Type B pancreatic cell (in vitro differentiated cells): Measurements from ENCODE around the gene MARF1. TPM values are rescaled to one million over a fixed set of nuclear protein-coding genes. Genes with fewer than 3 reads are reported as not detected.
"Not testable (repeated sequence)": the region's sequence is repeated elsewhere in the genome, so short reads cannot be mapped to it uniquely, and the experiment has no call there.

Experiments used
- DNase-seq: peaks from one replicate; pipeline ENCODE4 v3.0.0; 2021; ENCODE audit warnings: mixed read lengths; ENCODE audit not compliant: unreplicated experiment; ENCODE audit errors: extremely low spot score
- H3K27ac Mint-ChIP-seq: 2 replicates; pipeline ENCODE4 v1.8.0; 2021; ENCODE audit warnings: mild to moderate bottlenecking, mixed read lengths
- H3K27me3 Mint-ChIP-seq: 2 replicates; pipeline ENCODE4 v1.8.0; 2021; ENCODE audit warnings: mixed read lengths
- H3K36me3 Mint-ChIP-seq: 2 replicates; pipeline ENCODE4 v1.8.0; 2021; ENCODE audit warnings: mixed read lengths
- H3K4me1 Mint-ChIP-seq: one replicate; pipeline ENCODE4 v1.8.0; 2021; ENCODE audit warnings: mixed read lengths; ENCODE audit not compliant: unreplicated experiment
- H3K4me3 Mint-ChIP-seq: 2 replicates; pipeline ENCODE4 v1.8.0; 2021; ENCODE audit warnings: mild to moderate bottlenecking, mixed read lengths
- H3K9me3 Mint-ChIP-seq: 2 replicates; pipeline ENCODE4 v1.8.0; 2021; ENCODE audit warnings: mixed read lengths
- total RNA-seq: library from RNA; stranded (reverse); gene quantifications from 2 replicates; pipeline ENCODE4 v1.2.1, GENCODE V29; 2021; ENCODE audit warnings: low replicate concordance
- TF ChIP-seq, protein P1 (sequence below): fragments of 200-600 bp; sonication (generic); conservative IDR thresholded peaks from 2 replicates; pipeline ENCODE4 v1.5.0; 2021; ENCODE audit warnings: antibody characterized with exemption, mild to moderate bottlenecking

The MARF1 gene
- total RNA-seq, 1 donor from 2014 or later, result 75.4 TPM

DNA sequence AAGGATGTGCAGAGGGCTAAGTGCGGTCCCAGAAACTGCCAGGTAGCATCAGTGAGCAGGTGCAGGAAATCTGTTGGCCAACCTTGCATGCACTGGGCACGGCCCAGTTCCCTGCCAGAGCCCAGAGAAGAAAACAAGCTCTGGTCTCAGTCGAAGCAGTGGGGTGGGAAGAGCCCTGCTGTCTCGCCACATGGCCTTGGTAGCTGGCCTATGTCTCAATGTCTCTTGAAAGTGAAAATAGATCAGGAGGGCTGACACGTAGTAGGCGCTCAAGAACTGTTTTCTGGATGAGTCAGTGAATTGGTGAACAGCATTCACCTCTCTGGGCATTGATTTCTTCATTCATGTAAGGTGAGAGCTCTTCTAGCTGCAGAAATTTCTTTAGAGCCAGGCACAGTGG is 90.4 kb downstream of the MARF1 start:
- TF ChIP-seq, protein P1, sequence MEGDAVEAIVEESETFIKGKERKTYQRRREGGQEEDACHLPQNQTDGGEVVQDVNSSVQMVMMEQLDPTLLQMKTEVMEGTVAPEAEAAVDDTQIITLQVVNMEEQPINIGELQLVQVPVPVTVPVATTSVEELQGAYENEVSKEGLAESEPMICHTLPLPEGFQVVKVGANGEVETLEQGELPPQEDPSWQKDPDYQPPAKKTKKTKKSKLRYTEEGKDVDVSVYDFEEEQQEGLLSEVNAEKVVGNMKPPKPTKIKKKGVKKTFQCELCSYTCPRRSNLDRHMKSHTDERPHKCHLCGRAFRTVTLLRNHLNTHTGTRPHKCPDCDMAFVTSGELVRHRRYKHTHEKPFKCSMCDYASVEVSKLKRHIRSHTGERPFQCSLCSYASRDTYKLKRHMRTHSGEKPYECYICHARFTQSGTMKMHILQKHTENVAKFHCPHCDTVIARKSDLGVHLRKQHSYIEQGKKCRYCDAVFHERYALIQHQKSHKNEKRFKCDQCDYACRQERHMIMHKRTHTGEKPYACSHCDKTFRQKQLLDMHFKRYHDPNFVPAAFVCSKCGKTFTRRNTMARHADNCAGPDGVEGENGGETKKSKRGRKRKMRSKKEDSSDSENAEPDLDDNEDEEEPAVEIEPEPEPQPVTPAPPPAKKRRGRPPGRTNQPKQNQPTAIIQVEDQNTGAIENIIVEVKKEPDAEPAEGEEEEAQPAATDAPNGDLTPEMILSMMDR, result no peak
- no peaks in the 10 kb centered on the region for H3K36me3 Mint-ChIP-seq
- H3K27ac Mint-ChIP-seq, result no peak overlapping the region

DNA sequence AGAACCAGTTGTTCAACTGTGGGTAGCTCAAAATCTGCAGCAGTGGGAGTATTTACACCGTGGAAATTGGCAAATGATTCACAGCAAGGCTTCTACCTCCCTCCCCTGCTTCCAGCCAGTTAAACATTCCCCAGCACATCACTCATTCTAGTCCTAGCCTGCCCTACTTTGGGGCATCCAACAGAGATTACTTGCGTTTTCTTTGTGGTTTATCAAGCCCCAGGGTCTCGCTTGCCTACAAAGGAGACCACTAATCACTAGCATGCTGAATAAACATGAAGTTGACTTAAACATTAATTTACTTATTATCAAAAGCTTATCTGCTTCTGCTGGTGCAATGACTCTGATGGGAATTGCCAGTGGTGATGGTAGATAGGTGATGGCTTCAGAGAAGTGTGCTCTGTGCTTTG is 94.5 kb downstream of the MARF1 start:
- H3K36me3 Mint-ChIP-seq, result peaks cover 3% of the 10 kb centered on the region
- no peak overlapping the region for H3K27ac Mint-ChIP-seq
- TF ChIP-seq, protein P1, result no peak
- peaks cover 8% of the 10 kb centered on the region for H3K4me1 Mint-ChIP-seq
- H3K9me3 Mint-ChIP-seq, result no peaks in the 10 kb centered on the region
- no peak for DNase-seq
- peaks cover 7% of the 10 kb centered on the region for H3K27me3 Mint-ChIP-seq
- H3K4me3 Mint-ChIP-seq, result peak overlapping the region; percentile 16

More for the DNA sequence above, 90.4 kb downstream of the MARF1 start:
- Mint-ChIP-seq H3K27me3 (peaks cover 7% of the 10 kb centered on the region), H3K4me3 (no peak overlapping the region), H3K9me3 (no peaks in the 10 kb centered on the region), H3K4me1 (peaks cover 8% of the 10 kb centered on the region)
- DNase-seq, result no peak

DNA sequence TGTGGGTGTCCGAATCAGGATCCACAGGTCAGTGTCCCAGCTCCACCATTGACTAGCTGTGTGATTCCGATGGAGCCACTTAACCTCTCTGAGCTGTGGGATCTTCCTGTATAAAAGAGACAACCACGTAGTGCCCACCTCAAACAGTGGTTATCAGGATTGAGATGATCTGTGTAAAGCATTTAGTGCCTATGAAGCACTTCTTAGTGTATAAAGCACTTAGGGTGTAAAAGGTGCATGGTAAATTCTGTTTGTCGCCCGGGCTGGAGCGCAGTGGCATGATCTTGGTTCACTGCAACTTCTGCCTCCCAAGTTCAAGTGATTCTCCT is 95.2 kb downstream of the MARF1 start:
- Mint-ChIP-seq H3K9me3 (no peaks in the 10 kb centered on the region), H3K27me3 (peaks cover 7% of the 10 kb centered on the region), H3K4me3 (no peak overlapping the region), H3K4me1 (peaks cover 8% of the 10 kb centered on the region), H3K36me3 (peaks cover 3% of the 10 kb centered on the region), H3K27ac (no peak overlapping the region)
- TF ChIP-seq, protein P1, result no peak
- no peak for DNase-seq

DNA sequence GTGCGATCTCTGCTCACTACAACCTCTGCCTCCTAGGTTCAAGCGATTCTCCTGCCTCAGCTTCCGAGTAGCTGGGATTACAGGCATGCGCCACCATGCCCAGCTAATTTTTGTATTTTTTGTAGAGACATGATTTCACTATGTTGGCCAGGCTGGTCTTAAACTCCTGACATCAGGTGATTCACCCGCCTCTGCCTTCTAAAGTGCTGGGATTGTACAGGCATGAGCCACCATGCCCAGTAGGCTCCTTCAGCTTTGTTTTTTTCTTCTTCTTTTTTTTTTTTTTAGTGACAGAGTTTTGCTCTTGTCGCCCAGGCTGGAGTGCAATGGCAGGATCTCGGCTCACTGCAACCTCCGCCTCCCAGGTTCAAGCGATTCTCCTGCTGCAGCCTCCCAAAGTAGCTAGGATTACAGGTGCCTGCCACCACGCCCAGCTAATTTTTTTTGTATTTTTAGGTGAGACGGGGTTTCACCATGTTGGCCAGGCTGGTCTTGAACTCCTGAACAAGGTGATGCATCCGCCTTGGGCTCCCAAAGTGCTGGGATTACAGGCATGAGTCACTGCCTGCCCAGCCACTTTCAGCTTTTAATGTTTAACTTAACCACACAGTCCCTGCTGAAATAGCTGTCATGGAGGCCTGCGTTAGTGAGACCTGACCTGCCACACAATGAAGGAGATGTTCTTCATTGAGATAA is 95.7 kb downstream of the MARF1 start:
- not testable (repeated sequence) for H3K36me3 Mint-ChIP-seq, DNase-seq, H3K27me3 Mint-ChIP-seq, H3K9me3 Mint-ChIP-seq, H3K4me3 Mint-ChIP-seq, H3K27ac Mint-ChIP-seq, H3K4me1 Mint-ChIP-seq

DNA sequence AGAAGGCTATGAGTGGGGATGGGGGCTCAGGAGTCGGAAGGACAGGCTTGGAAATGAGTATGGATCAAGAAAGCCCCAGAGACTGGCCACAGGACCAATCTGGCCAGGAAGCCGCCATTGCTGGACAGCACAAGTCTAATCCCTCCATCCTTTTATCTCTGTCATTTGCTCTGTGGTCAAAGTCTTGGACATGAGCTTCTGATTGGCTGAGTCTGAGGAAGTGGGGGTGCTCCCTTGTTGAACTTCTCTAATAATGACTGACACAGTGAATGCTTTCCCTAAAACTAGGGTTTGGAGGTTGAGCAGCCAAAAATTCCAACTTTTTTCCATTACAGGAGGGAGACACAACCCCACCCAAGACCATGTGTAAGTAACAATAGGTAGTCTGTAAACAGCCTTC is 97.4 kb downstream of the MARF1 start:
- TF ChIP-seq, protein P1, result no peak
- no peak for DNase-seq
- Mint-ChIP-seq H3K27ac (no peak overlapping the region), H3K4me1 (peaks cover under 1% of the 10 kb centered on the region), H3K4me3 (no peak overlapping the region), H3K9me3 (no peaks in the 10 kb centered on the region), H3K36me3 (peaks cover 6% of the 10 kb centered on the region), H3K27me3 (peaks cover under 1% of the 10 kb centered on the region)

DNA sequence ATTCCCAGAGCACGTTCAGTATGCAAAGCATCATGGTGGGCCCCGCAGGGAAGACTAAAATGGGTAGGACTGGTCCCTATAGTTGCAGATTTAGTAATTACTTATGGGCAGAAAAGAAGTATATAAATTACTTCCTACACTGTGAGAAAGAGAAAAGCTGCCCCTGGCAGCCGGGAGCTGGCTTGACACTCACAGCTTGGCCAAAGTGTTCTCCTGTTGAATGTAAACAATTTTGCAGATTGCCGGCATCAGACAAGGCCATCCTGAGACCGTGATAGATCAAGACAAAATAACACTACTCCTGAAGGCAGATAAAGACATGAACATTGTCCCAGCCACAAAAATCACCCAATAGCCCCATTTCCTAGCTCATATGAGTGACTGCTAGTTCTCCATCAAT is 98.5 kb downstream of the MARF1 start:
- no peaks in the 10 kb centered on the region for H3K4me1 Mint-ChIP-seq
- peaks cover 6% of the 10 kb centered on the region for H3K36me3 Mint-ChIP-seq
- DNase-seq, result no peak
- H3K9me3 Mint-ChIP-seq, result no peaks in the 10 kb centered on the region
- H3K27ac Mint-ChIP-seq, result no peak overlapping the region
- H3K27me3 Mint-ChIP-seq, result no peaks in the 10 kb centered on the region
- H3K4me3 Mint-ChIP-seq, result no peak overlapping the region
- TF ChIP-seq, protein P1, result no peak

Other genes with a start within 250 kb of the MARF1 start
- gene MPV17L, start 247.4 kb downstream of the MARF1 start, total RNA-seq, result 7.6 and 11.5 TPM in 2 replicates
- gene BMERB1, start 208.6 kb downstream of the MARF1 start, total RNA-seq, result 5.2 and 26.4 TPM in 2 replicates
- gene NDE1, start 7.1 kb upstream of the MARF1 start, total RNA-seq, result 34.9 and 76.4 TPM in 2 replicates
- 0.43 TPM in 1 of 2 replicates, not detected in the other for gene MYH11, start 213.9 kb upstream of the MARF1 start, total RNA-seq
- 21.1 and 25.4 TPM in 2 replicates for gene CEP20, start 245.4 kb upstream of the MARF1 start, total RNA-seq